SK-N-SH (cell line): ENCODE data around the gene SLC8A1. TPM values are rescaled to one million over a fixed set of nuclear protein-coding genes. Genes with fewer than 3 reads are reported as not detected.
"Not testable (repeated sequence)": the region's sequence is repeated elsewhere in the genome, so short reads cannot be mapped to it uniquely, and the experiment has no call there.

Source experiments
- CTCF ChIA-PET: fragments of 300-600, 350-600 bp; formaldehyde crosslinking; extraction: SDS; loops from one replicate; lab custom pipeline; 2021; lab: Yijun Ruan, JAX
- POLR2A ChIA-PET: fragments of 350-600 bp; sonication (Branson Sonifier 250); formaldehyde crosslinking; extraction: SDS; loops from one replicate; lab custom pipeline; 2020; ENCODE audit warnings: antibody characterized with exemption, inconsistent platforms; lab: Yijun Ruan, JAX
- DNase-seq: peaks from one replicate; pipeline ENCODE4 v3.0.0; 2012
- H2AFZ ChIP-seq: fragments of 200-600 bp; sonication (generic); 2 replicates; pipeline ENCODE4 v1.8.1; 2016; ENCODE audit warnings: antibody characterized with exemption, mild to moderate bottlenecking, low read depth
- H3F3A ChIP-seq: fragments of 200-600 bp; sonication (generic); replicated peaks from 2 replicates; pipeline ENCODE3; 2016; ENCODE audit warnings: antibody characterized with exemption, mild to moderate bottlenecking; ENCODE audit not compliant: insufficient read depth
- H3K27ac ChIP-seq, 2 experiments: fragments of 200-500 bp in 1 of 2; fragments of 200-600 bp in 1 of 2; sonication (Bioruptor generic) in 1 of 2; sonication (generic), shearing (Covaris generic) in 1 of 2; 2 replicates each; pipeline versions ENCODE4 v1.5.1 to v1.6.1; 2014 to 2016; ENCODE audit warnings: low read depth in 2 of 2, inconsistent platforms in 1 of 2, low read length in 1 of 2, mild to moderate bottlenecking in 1 of 2, mixed read lengths in 1 of 2
- H3K27me3 ChIP-seq: fragments of 200-600 bp; sonication (generic), shearing (Covaris generic); 2 replicates; pipeline ENCODE4 v1.6.1; 2016; ENCODE audit warnings: mixed run types; ENCODE audit not compliant: insufficient read depth
- H3K36me3 ChIP-seq, 2 experiments: fragments of 200-500 bp in 1 of 2; fragments of 200-600 bp in 1 of 2; sonication (Bioruptor generic) in 1 of 2; sonication (generic) in 1 of 2; replicated peaks in 1 of 2; 2 replicates each; pipeline versions ENCODE3 to v1.5.1; 2014 to 2016; ENCODE audit warnings: low read length in 1 of 2, mild to moderate bottlenecking in 1 of 2; ENCODE audit not compliant: insufficient read depth in 2 of 2, control insufficient read depth in 1 of 2
- H3K4me1 ChIP-seq, 2 experiments: fragments of 200-500 bp in 1 of 2; fragments of 200-600 bp in 1 of 2; sonication (Bioruptor generic) in 1 of 2; sonication (generic), shearing (Covaris generic) in 1 of 2; 2 replicates each; pipeline versions ENCODE4 v1.5.1 to v1.6.1; 2014 to 2016; ENCODE audit warnings: low read depth in 1 of 2, low read length in 1 of 2, mixed run types in 1 of 2; ENCODE audit not compliant: insufficient read depth in 2 of 2, control insufficient read depth in 1 of 2
- H3K4me2 ChIP-seq: fragments of 200-600 bp; sonication (generic), shearing (Covaris generic); 2 replicates; pipeline ENCODE4 v1.6.1; 2017; ENCODE audit warnings: mixed run types
- H3K4me3 ChIP-seq, 2 experiments: fragments of 200-500 bp in 1 of 2; fragments of 200-600 bp in 1 of 2; sonication (Bioruptor generic) in 1 of 2; sonication (generic), shearing (Covaris generic) in 1 of 2; 2 replicates each; pipeline versions ENCODE4 v1.5.1 to v1.8.1; 2014 to 2016; ENCODE audit warnings: low read depth in 2 of 2, inconsistent platforms in 1 of 2, low read length in 1 of 2, mild to moderate bottlenecking in 1 of 2, mixed read lengths in 1 of 2, moderate library complexity in 1 of 2
- H3K79me2 ChIP-seq: fragments of 200-600 bp; sonication (generic); 2 replicates; pipeline ENCODE4 v1.8.1; 2017; ENCODE audit warnings: mild to moderate bottlenecking; ENCODE audit not compliant: insufficient read depth
- H3K9ac ChIP-seq: fragments of 200-600 bp; sonication (generic); 2 replicates; pipeline ENCODE4 v1.6.1; 2017; ENCODE audit warnings: mixed run types
- H3K9me2 ChIP-seq: fragments of 200-600 bp; sonication (generic); 2 replicates; pipeline ENCODE4 v1.6.1; 2017; ENCODE audit warnings: mixed run types
- H3K9me3 ChIP-seq: fragments of 200-600 bp; sonication (generic); 2 replicates; pipeline ENCODE4 v1.6.1; 2017; ENCODE audit warnings: mixed run types, mild to moderate bottlenecking, moderate library complexity
- H4K20me1 ChIP-seq: fragments of 200-600 bp; sonication (generic); 2 replicates; pipeline ENCODE4 v1.6.1; 2017; ENCODE audit warnings: mild to moderate bottlenecking, mixed run types; ENCODE audit not compliant: insufficient read depth
- CHD2 ChIP-seq: fragments of 150-350 bp; IDR thresholded peaks from 2 replicates; pipeline ENCODE4 v1.6.1; 2018; ENCODE audit warnings: low read length; ENCODE audit not compliant: partially characterized antibody
- EP300 ChIP-seq, 2 experiments: IDR thresholded peaks; 2 replicates each; pipeline versions ENCODE4 v1.4.0 to v1.6.1; 2012; ENCODE audit warnings: borderline replicate concordance in 1 of 2, low read depth in 1 of 2, low read length in 1 of 2
- EZH2phosphoT487 ChIP-seq: fragments of 200-600 bp; sonication (generic); IDR thresholded peaks from 2 replicates; pipeline ENCODE4 v1.6.1; 2017; ENCODE audit warnings: low read depth, mixed run types, mild to moderate bottlenecking, antibody characterized with exemption, moderate library complexity, borderline replicate concordance
- GABPA ChIP-seq: IDR thresholded peaks from 2 replicates; pipeline ENCODE4 v1.4.0; 2012; ENCODE audit warnings: low read depth, mild to moderate bottlenecking
- GATA2 ChIP-seq: sonication (generic); formaldehyde crosslinking; IDR thresholded peaks from 2 replicates; pipeline ENCODE4 v1.5.0; 2020; ENCODE audit warnings: mild to moderate bottlenecking, missing genetic modification reagents
- NRF1 ChIP-seq: IDR thresholded peaks from 2 replicates; pipeline ENCODE4 v1.6.1; 2012; ENCODE audit warnings: low read depth, mild to moderate bottlenecking, low read length
- POLR2AphosphoS5 ChIP-seq: IDR thresholded peaks from 2 replicates; pipeline ENCODE4 v1.6.1; 2012; ENCODE audit warnings: low read depth, low read length
- RXRA ChIP-seq: IDR thresholded peaks from 2 replicates; pipeline ENCODE4 v1.4.0; 2012; ENCODE audit warnings: low read depth, mild to moderate bottlenecking, borderline replicate concordance
- SIN3A ChIP-seq: IDR thresholded peaks from 2 replicates; pipeline ENCODE4 v1.6.1; 2012; ENCODE audit warnings: low read depth, mild to moderate bottlenecking, low read length, moderate library complexity, borderline replicate concordance
- SMC3 ChIP-seq: IDR thresholded peaks from 2 replicates; pipeline ENCODE4 v1.6.1; 2012; ENCODE audit warnings: low read depth, low read length, improper control_type of control experiment
- TAF1 ChIP-seq: IDR thresholded peaks from 2 replicates; pipeline ENCODE4 v1.6.1; 2012; ENCODE audit warnings: low read depth, mild to moderate bottlenecking, low read length, moderate library complexity, borderline replicate concordance
- TEAD4 ChIP-seq: IDR thresholded peaks from 2 replicates; pipeline ENCODE4 v1.4.0; 2012; ENCODE audit warnings: mild to moderate bottlenecking, borderline replicate concordance; ENCODE audit not compliant: insufficient read depth
- WGBS: methylation state at CpG from one replicate; pipeline ENCODE4 v1.1.6; 2017; ENCODE audit warnings: low lambda C conversion rate; 5-methylcytosine and 5-hydroxymethylcytosine counted together
- polyA plus RNA-seq, 3 experiments: library from polyadenylated mRNA; depleted of rRNA; stranded (reverse); fragments of >200 nt; gene quantifications; 2 replicates each; pipeline ENCODE4 v1.2.3, GENCODE V29; 2012
- TF ChIP-seq, protein P1 (sequence below): IDR thresholded peaks from 2 replicates; pipeline ENCODE4 v1.6.1; 2012; ENCODE audit warnings: mild to moderate bottlenecking, low read depth, low read length, moderate library complexity
- TF ChIP-seq, protein P2 (sequence below): IDR thresholded peaks from 2 replicates; pipeline ENCODE4 v1.4.0; 2012; ENCODE audit warnings: low read depth, borderline replicate concordance
- TF ChIP-seq, protein P3 (sequence below): fragments of 150-350 bp; IDR thresholded peaks from 2 replicates; pipeline ENCODE4 v1.6.1; 2016; ENCODE audit warnings: mild to moderate bottlenecking, low read depth, low read length
- TF ChIP-seq, protein P4 (sequence below): IDR thresholded peaks from 2 replicates; pipeline ENCODE4 v1.4.0; 2012; ENCODE audit warnings: low read depth, borderline replicate concordance

Gene SLC8A1
- polyA plus RNA-seq, 1 of the 3 experiments (the other 2 are of a cell fraction): 3.2 TPM

DNA sequence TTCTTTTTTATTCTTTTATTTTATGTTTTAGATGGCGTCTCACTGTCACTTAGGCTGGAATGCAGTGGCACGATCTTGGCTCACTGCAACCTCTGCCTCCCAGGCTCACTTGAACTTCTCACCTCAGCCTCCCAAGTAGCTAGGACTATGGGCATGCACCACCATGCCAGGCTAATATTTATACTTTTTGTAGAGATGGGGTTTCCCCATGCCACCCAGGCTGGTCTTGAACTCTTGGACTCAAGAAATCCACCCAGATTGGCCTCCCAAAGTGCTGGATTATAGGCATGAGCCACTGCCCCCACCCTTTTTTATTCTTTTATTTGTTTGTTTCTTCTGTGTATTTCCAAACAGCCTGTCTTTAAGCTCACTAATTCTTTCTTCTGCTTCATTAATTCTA, 366.1 kb downstream of the SLC8A1 start:
- DNase-seq: no peak
- Histone ChIP-seq H3K9me2 (no peaks in the 10 kb centered on the region), H3K27ac (no peak overlapping the region), H3K27me3 (no peaks in the 10 kb centered on the region), H3F3A (no peaks in the 10 kb centered on the region), H3K4me2 (no peak overlapping the region), H3K4me1 (no peaks in the 10 kb centered on the region; a peak in 1 of 4 replicates), H3K79me2 (no peaks in the 10 kb centered on the region), H4K20me1 (no peaks in the 10 kb centered on the region), H3K4me3 (no peak overlapping the region), H3K36me3 (no peaks in the 10 kb centered on the region), H3K9ac (no peak overlapping the region), H3K9me3 (no peaks in the 10 kb centered on the region; the same call in 1 of the 2 replicates), H2AFZ (no peak overlapping the region)
- CTCF ChIA-PET: no interaction called here
- TF ChIP-seq, protein P1, sequence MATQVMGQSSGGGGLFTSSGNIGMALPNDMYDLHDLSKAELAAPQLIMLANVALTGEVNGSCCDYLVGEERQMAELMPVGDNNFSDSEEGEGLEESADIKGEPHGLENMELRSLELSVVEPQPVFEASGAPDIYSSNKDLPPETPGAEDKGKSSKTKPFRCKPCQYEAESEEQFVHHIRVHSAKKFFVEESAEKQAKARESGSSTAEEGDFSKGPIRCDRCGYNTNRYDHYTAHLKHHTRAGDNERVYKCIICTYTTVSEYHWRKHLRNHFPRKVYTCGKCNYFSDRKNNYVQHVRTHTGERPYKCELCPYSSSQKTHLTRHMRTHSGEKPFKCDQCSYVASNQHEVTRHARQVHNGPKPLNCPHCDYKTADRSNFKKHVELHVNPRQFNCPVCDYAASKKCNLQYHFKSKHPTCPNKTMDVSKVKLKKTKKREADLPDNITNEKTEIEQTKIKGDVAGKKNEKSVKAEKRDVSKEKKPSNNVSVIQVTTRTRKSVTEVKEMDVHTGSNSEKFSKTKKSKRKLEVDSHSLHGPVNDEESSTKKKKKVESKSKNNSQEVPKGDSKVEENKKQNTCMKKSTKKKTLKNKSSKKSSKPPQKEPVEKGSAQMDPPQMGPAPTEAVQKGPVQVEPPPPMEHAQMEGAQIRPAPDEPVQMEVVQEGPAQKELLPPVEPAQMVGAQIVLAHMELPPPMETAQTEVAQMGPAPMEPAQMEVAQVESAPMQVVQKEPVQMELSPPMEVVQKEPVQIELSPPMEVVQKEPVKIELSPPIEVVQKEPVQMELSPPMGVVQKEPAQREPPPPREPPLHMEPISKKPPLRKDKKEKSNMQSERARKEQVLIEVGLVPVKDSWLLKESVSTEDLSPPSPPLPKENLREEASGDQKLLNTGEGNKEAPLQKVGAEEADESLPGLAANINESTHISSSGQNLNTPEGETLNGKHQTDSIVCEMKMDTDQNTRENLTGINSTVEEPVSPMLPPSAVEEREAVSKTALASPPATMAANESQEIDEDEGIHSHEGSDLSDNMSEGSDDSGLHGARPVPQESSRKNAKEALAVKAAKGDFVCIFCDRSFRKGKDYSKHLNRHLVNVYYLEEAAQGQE: no peak
- no peak for TF ChIP-seq NRF1
- TF ChIP-seq, protein P2, sequence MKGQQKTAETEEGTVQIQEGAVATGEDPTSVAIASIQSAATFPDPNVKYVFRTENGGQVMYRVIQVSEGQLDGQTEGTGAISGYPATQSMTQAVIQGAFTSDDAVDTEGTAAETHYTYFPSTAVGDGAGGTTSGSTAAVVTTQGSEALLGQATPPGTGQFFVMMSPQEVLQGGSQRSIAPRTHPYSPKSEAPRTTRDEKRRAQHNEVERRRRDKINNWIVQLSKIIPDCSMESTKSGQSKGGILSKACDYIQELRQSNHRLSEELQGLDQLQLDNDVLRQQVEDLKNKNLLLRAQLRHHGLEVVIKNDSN: no peak
- TF ChIP-seq TAF1: no peak
- TF ChIP-seq GABPA: no peak
- no peak for TF ChIP-seq EZH2phosphoT487
- TF ChIP-seq, protein P3, sequence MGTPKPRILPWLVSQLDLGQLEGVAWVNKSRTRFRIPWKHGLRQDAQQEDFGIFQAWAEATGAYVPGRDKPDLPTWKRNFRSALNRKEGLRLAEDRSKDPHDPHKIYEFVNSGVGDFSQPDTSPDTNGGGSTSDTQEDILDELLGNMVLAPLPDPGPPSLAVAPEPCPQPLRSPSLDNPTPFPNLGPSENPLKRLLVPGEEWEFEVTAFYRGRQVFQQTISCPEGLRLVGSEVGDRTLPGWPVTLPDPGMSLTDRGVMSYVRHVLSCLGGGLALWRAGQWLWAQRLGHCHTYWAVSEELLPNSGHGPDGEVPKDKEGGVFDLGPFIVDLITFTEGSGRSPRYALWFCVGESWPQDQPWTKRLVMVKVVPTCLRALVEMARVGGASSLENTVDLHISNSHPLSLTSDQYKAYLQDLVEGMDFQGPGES: no peak
- TF ChIP-seq GATA2: no peak
- TF ChIP-seq RXRA: no peak
- TF ChIP-seq, protein P4, sequence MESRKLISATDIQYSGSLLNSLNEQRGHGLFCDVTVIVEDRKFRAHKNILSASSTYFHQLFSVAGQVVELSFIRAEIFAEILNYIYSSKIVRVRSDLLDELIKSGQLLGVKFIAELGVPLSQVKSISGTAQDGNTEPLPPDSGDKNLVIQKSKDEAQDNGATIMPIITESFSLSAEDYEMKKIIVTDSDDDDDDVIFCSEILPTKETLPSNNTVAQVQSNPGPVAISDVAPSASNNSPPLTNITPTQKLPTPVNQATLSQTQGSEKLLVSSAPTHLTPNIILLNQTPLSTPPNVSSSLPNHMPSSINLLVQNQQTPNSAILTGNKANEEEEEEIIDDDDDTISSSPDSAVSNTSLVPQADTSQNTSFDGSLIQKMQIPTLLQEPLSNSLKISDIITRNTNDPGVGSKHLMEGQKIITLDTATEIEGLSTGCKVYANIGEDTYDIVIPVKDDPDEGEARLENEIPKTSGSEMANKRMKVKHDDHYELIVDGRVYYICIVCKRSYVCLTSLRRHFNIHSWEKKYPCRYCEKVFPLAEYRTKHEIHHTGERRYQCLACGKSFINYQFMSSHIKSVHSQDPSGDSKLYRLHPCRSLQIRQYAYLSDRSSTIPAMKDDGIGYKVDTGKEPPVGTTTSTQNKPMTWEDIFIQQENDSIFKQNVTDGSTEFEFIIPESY: no peak
- TF ChIP-seq EP300 (IDR thresholded peaks at IDR 0.05; ENCODE audit: borderline replicate concordance in 1 of 2, low read depth in 1 of 2, low read length in 1 of 2): no peak
- TF ChIP-seq SMC3: no peak
- TF ChIP-seq POLR2AphosphoS5: no peak
- TF ChIP-seq TEAD4: no peak
- TF ChIP-seq CHD2: no peak
- TF ChIP-seq SIN3A: no peak
- POLR2A ChIA-PET: no interaction called here
- 72% methylated on average over 2 of the region's 2 CpGs for WGBS

DNA sequence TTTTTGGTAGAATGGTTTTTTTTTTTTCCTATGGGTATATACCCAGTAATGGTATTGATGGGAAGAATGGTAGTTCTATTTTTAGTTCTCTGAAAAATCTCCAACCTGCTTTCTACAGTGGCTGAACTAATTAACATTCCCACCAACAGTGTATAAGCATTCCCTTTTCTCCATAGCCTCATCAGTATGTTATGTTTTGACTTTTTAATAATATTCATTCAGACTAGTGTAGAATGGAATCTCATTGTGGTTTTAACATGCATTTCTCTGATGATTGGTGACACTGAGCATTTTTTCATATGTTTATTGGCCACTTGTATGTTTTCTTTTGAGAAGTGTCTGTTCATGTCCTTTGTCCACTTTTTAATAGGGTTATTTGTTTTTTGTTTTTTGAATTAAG, 378.6 kb downstream of the SLC8A1 start:
- H3F3A ChIP-seq, H3K79me2 ChIP-seq, POLR2A ChIA-PET, H3K9me3 ChIP-seq, H3K9ac ChIP-seq, H3K27me3 ChIP-seq, H3K4me3 ChIP-seq, H3K9me2 ChIP-seq, H4K20me1 ChIP-seq, H3K4me1 ChIP-seq, H3K4me2 ChIP-seq, H2AFZ ChIP-seq, H3K36me3 ChIP-seq, CTCF ChIA-PET, DNase-seq, H3K27ac ChIP-seq: not testable (repeated sequence)
